ENCODE measurements around the gene PLEKHD1. TPM values are rescaled to one million over a fixed set of nuclear protein-coding genes. Genes with fewer than 3 reads are reported as not detected.
A peak's percentile ranks its signal among the peaks of the same experiment; 100 is the strongest.
"Not testable (repeated sequence)": the region's sequence is repeated elsewhere in the genome, so short reads cannot be mapped to it uniquely, and the experiment has no call there.

Gene PLEKHD1
- total RNA-seq, 2 donors from 2014 or later, result not detected

DNA sequence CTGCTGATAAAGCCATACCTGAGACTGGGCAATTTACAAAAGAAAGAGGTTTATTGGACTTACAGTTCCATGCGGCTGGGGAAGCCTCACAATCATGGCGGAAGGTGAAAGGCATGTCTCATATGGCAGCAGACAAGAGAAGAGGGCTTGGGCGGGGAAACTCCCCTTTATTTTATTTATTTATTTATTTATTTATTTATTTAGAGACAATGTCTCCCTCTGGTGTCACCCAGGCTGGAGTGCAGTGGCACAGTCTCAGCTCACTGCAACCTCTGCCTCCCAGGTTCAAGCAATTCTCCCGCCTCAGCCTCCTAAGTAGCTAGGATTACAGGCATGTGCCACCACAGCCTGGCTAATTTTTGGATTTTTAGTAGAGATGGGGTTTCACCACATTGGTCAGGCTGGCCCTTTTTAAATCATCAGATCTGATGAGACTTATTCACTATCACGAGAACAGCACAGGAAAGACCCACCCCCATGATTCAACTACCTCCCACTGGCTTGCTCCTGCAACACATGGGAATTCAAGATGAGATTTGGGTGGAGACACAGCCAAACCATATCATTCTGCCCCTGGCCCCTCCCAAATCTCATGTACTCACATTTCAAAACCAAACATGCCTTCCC, 7.6 kb upstream of the PLEKHD1 start:
- not testable (repeated sequence) for DNase-seq (ENCODE audit: low spot score); H3K4me1 ChIP-seq; H3K4me3 ChIP-seq; H3K9me3 ChIP-seq; H3K27ac ChIP-seq; H3K36me3 ChIP-seq; H3K27me3 ChIP-seq
- TF ChIP-seq, protein P1, sequence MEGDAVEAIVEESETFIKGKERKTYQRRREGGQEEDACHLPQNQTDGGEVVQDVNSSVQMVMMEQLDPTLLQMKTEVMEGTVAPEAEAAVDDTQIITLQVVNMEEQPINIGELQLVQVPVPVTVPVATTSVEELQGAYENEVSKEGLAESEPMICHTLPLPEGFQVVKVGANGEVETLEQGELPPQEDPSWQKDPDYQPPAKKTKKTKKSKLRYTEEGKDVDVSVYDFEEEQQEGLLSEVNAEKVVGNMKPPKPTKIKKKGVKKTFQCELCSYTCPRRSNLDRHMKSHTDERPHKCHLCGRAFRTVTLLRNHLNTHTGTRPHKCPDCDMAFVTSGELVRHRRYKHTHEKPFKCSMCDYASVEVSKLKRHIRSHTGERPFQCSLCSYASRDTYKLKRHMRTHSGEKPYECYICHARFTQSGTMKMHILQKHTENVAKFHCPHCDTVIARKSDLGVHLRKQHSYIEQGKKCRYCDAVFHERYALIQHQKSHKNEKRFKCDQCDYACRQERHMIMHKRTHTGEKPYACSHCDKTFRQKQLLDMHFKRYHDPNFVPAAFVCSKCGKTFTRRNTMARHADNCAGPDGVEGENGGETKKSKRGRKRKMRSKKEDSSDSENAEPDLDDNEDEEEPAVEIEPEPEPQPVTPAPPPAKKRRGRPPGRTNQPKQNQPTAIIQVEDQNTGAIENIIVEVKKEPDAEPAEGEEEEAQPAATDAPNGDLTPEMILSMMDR (IDR thresholded peaks at IDR 0.05), result peak in 1 of 2 donors; percentile 12

DNA sequence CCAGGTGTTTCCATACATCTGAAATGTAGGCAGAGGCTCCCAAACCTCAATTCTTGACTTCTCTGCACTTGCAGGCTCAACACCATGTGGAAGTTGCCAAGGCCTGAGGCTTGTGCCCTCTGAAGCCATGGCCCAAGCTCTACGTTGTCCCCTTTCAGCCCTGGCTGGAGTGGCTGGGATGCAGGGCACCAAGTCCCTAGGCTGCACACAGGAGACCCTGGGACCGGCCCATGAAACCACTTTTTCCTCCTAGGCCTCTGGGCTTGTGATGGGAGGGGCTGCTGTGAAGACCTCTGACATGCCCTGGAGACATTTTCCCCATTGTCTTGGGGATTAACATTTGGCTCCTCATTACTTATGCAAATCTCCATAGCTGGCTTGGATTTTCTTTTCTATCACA, 6.5 kb upstream of the PLEKHD1 start:
- H3K36me3 ChIP-seq; H3K4me1 ChIP-seq; H3K9me3 ChIP-seq; DNase-seq (ENCODE audit: low spot score); H3K27ac ChIP-seq; H3K4me3 ChIP-seq; H3K27me3 ChIP-seq: not testable (repeated sequence)

DNA sequence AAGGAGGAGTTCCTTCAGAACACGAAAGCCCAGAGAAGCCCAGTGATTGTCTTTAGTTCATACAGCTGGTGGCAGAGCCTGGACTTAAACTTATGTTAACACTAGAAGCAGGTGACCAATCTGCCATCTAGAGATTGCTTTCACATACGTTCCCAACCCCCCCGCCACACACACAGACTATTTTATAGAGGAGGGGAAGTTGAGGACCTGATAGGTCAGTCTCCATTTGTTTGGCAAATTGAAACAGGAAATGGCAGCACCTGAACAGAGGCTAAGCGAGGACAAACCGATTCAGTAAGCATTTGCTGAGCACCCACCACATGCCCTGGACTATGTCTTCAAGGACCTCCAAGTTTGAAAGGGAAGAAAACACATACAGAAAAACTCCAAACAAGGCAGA, 4.8 kb upstream of the PLEKHD1 start:
- H3K4me3 ChIP-seq, result no peak overlapping the region
- peaks cover 0 to 13% of the 10 kb centered on the region in 2 donors for H3K4me1 ChIP-seq
- TF ChIP-seq, protein P1 (IDR thresholded peaks at IDR 0.05), result no peak
- peaks cover 0 to 1% of the 10 kb centered on the region in 2 donors for H3K27me3 ChIP-seq
- DNase-seq (ENCODE audit: low spot score), result no peak
- H3K36me3 ChIP-seq, result no peaks in the 10 kb centered on the region
- H3K9me3 ChIP-seq, result no peaks in the 10 kb centered on the region
- no peak overlapping the region for H3K27ac ChIP-seq

DNA sequence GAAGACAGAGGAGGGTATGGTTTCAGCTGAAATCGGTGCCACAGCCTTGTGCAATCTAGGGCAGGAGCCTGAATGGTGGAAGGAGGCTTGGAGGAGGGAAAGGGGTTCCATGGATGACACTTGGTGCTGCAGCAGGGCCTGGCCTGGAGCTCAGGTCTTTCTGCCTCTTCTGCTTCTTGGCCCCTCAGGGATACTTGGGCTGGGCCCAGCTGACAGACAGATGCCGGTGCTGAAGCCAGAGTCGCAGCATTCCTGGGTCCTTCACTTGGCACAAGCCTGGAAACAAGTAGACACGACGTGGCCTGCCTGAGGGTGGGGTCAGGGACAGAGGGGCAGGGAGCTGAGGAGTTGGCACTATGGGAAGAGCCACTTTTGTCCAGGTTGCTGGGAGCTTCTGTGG, 4.4 kb upstream of the PLEKHD1 start:
- H3K4me3 ChIP-seq, result no peak overlapping the region
- no peaks in the 10 kb centered on the region for H3K9me3 ChIP-seq
- H3K36me3 ChIP-seq, result no peaks in the 10 kb centered on the region
- H3K4me1 ChIP-seq, result peaks cover 0 to 17% of the 10 kb centered on the region in 2 donors
- no peak overlapping the region for H3K27ac ChIP-seq
- DNase-seq (ENCODE audit: low spot score), result no peak
- peaks cover 0 to 5% of the 10 kb centered on the region in 2 donors for H3K27me3 ChIP-seq
- TF ChIP-seq, protein P1 (IDR thresholded peaks at IDR 0.05), result no peak

DNA sequence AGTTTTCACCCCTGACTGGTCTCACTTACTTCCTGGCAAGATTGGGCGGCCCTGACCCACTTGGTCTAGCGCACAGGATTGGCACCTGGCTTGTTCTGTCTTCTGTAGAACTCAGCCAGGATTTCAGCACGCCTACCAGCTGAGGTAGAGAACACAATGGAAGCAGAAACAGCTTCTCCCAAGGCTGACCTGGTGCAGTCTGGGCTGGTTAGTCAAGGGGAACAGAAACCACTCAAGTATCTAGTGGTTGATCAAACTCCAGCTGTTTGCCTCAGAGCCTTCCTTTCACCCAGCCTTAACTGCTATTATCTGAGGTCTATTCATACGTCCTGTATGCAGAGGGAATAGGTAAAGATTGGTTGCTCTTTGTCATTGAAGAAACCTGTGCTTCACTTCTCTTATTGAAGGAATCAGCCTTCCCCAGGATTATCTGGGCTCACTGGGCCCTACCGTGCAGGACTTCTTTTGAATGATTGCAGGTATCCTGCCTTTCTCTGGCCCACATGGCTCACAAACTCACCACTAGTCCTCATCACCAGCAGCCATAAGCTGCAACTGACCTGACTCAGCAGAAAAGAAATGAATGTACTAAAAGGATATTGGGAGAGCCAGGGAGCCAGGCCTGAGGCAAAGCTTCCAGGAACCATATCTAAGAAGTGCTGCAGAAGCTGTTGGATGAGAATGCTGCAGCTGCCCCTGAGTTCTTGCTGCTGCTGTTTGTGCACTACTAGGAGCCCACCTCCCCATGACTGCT, 2.5 kb upstream of the PLEKHD1 start:
- Histone ChIP-seq H3K27ac (no peak overlapping the region), H3K9me3 (no peaks in the 10 kb centered on the region), H3K4me3 (no peak overlapping the region), H3K4me1 (peaks cover 0 to 17% of the 10 kb centered on the region in 2 donors), H3K27me3 (peaks cover 0 to 5% of the 10 kb centered on the region in 2 donors), H3K36me3 (no peaks in the 10 kb centered on the region)
- no peak for DNase-seq (ENCODE audit: low spot score)
- TF ChIP-seq, protein P1 (IDR thresholded peaks at IDR 0.05), result no peak

DNA sequence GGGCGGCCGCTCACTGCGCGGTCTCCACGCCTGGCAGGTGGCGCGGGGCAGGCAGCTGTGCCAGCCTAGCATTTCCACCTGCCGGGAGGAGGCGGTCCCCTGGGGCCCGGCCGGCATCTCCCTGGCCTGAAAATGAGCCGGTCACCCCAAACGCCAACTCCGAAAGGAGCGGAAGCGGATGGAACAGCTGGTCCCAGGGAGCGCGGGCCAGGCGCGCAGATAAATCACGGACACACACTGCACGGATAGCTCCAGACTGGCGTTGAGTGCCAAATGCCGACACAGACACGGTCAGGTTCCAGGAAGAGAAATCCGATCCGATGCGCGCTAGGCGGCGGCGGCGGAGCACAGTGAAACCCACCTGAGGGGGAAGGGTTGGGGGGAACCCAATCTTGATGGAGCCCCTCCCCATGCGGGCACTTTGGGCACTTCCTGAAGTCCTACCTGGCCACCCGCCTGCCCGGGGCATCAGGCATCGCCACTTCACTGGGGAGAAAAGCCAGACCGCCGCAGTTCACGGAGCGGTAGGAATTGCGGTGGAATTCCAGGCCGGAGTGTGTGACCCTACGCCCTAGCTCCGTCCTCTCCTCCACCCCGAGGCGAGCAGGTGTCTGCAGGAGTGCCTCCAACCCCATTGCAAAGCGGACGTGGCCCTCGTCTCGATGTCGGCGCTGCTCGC, 624 bp upstream of the PLEKHD1 start:
- H3K27ac ChIP-seq, result no peak overlapping the region
- H3K4me1 ChIP-seq, result peaks cover 0 to 17% of the 10 kb centered on the region in 2 donors
- H3K27me3 ChIP-seq, result peaks cover 0 to 5% of the 10 kb centered on the region in 2 donors
- H3K9me3 ChIP-seq, result no peaks in the 10 kb centered on the region
- no peak for DNase-seq (ENCODE audit: low spot score)
- peak overlapping the region; percentile 29 to 53 for H3K4me3 ChIP-seq
- no peaks in the 10 kb centered on the region for H3K36me3 ChIP-seq
- TF ChIP-seq, protein P1 (IDR thresholded peaks at IDR 0.05), result no peak

All from right atrium auricular region (tissue), 2 donors.